Measurements from ENCODE around the gene DNHD1. TPM values are rescaled to one million over a fixed set of nuclear protein-coding genes. Genes with fewer than 3 reads are reported as not detected.

DNHD1 gene
- total and polyA plus RNA-seq, 2 of the 13 experiments (the other 11 are each of a cell fraction or from before 2014, with no cell fraction given), result 2.7 to 9.3 TPM

GRCh38 chr11:6603287-6604080 is 106.4 kb downstream of the DNHD1 start, which contains the start of the genes ILK and RRP8 (continued):
- TF ChIP-seq AFF4 (CRISPR knock-in tag; IDR thresholded peaks at IDR 0.05) (peak; percentile 61; the same call in 1 of the 2 replicates), ZNF784 (CRISPR knock-in tag; IDR thresholded peaks at IDR 0.05; ENCODE audit: borderline replicate concordance) (peak; percentile 66; the same call in 1 of the 2 replicates), RXRB (CRISPR knock-in tag; IDR thresholded peaks at IDR 0.05; ENCODE audit: borderline replicate concordance) (peak; percentile 73), ZBTB14 (CRISPR knock-in tag; IDR thresholded peaks at IDR 0.05) (no peak), BORCS8-MEF2B (CRISPR knock-in tag; IDR thresholded peaks at IDR 0.05) (peak; percentile 79; the same call in 1 of the 2 replicates), ZNF709 (CRISPR knock-in tag; IDR thresholded peaks at IDR 0.05) (peak; percentile 91), THAP7 (CRISPR knock-in tag; IDR thresholded peaks at IDR 0.05) (no peak), CREB3 (CRISPR knock-in tag; IDR thresholded peaks at IDR 0.05) (no peak), ZNF180 (CRISPR knock-in tag; IDR thresholded peaks at IDR 0.05; ENCODE audit: borderline replicate concordance, low read depth) (no peak), ZNF720 (CRISPR knock-in tag; IDR thresholded peaks at IDR 0.05) (no peak), AGO2 (optimal IDR thresholded peaks at IDR 0.05; ENCODE audit: low read depth, low read length) (no peak), ZNF3 (CRISPR knock-in tag; IDR thresholded peaks at IDR 0.05) (no peak), ARHGAP35 (CRISPR knock-in tag; IDR thresholded peaks at IDR 0.05; ENCODE audit: borderline replicate concordance) (0 out of 2 replicates have a peak, but pooled peaks have one; percentile 50), ZNF615 (CRISPR knock-in tag; IDR thresholded peaks at IDR 0.05; ENCODE audit: borderline replicate concordance) (no peak), ZNF580 (CRISPR knock-in tag; IDR thresholded peaks at IDR 0.05; ENCODE audit: borderline replicate concordance, low read depth) (peak; percentile 83; the same call in 1 of the 2 replicates), ZNF432 (CRISPR knock-in tag; IDR thresholded peaks at IDR 0.05; ENCODE audit: borderline replicate concordance) (no peak), ZKSCAN8 (CRISPR knock-in tag; IDR thresholded peaks at IDR 0.05; ENCODE audit: borderline replicate concordance) (peak; percentile 65; the same call in 1 of the 2 replicates), KLF12 (CRISPR knock-in tag; IDR thresholded peaks at IDR 0.05; ENCODE audit: borderline replicate concordance) (peak; percentile 60; the same call in 1 of the 2 replicates), ZSCAN21 (CRISPR knock-in tag; IDR thresholded peaks at IDR 0.05; ENCODE audit: borderline replicate concordance) (peak; percentile 91; the same call in 1 of the 2 replicates), NFATC3 (CRISPR knock-in tag; IDR thresholded peaks at IDR 0.05) (no peak)

Measured in HepG2 (cell line).